HG03039 (cell line): ENCODE measurements around the gene THBS3.
"Not testable (repeated sequence)": the region's sequence is repeated elsewhere in the genome, so short reads cannot be mapped to it uniquely, and the experiment has no call there.

Source experiments
- ATAC-seq: cut with Tn5 transposase; IDR thresholded peaks from one replicate; pipeline ENCODE4 v1.9.1; 2021; ENCODE audit warnings: mild to moderate bottlenecking, moderate library complexity; ENCODE audit not compliant: unreplicated experiment

The THBS3 gene

GRCh38 chr1:155175281-155175926, 32.3 kb downstream of the THBS3 start:
- no peak for ATAC-seq

GRCh38 chr1:155174324-155175280, 33.1 kb downstream of the THBS3 start:
- no peak for ATAC-seq

DNA sequence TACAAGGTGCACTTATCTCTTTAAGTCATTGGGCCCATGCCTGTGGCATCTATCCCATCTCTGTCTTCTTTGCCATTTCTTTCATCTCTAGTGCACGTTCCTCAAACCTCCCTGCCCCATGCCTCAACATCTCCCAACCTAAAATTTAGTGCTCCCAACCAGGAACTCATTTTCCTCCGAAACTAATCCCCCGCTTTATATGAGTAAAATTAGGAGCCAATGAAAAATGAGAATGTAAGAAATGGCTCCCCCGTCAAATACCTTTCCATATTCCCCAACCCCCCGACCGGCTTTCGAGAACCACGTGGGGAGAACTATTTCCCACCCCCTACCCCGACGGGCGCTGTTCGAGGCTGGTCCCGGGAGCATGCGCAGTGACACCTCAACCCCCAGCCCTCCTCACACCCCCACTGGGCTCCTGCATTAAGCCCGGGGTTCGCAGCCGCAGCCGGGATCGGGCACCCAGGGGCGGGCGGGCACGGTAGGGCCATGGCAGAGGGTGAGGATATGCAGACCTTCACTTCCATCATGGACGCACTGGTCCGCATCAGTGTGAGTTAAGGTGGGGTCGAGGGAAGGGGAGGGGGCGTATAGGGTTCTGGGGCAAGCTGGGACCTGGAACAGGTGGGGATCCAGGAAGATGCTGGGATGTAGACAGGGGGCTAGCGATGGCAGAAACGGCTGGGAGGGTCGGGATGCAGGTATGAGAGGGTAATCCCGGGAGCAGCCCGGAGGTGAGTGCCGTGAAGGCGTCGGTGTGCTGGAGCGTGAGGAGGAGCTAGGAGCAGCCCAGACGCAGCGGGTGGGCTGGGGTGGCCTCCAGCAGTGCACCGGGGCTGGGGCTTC, 34.0 kb downstream of the THBS3 start, which contains the start of gene TRIM46:
Gene TRIM46, plus strand, starts transcription at position 372 of the 846 bp plus-strand sequence. Its CDS starts 118 bp downstream, at position 490.
- ATAC-seq = no peak

DNA sequence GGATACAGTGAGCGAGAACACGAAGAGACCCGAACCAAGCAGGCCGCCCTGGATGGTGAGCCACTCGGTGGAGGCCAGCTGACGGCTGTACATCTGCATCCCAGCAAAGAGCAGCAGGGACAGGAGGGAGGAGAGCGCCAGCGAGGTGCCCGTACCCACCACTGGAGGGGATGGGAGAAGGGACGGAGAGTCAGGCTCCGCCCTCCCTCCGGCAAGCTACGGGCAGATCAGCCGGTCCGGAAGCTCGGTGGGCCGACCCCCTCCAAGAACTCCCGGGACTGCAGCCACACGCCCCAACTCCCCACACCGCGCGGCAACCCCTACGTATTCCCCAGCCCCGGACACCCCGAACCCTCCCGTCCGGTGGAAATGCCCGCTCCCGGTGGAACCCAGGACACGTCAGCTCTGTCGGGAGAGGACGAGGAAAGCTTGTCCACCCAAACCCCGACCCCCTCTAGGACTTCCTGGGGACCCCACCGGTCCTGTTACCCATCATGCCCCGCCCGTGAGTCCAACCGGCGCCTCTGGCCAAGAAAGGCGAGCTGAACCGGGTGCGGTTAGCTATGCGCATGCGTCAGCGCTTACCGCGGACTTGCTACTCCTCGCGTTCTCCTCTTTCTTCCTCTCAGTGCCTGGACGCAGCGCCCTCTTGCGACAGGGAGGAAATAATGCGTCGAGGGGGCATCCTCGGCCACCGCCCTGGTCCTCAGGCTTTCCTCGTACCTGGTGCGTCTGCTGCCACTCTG, 34.8 kb downstream of the THBS3 start, which contains the start of gene KRTCAP2:
Gene KRTCAP2, minus strand, starts transcription at position 573 of the 746 bp plus-strand sequence. Its CDS starts 80 bp downstream, at position 493.
- ATAC-seq = peak; percentile 54

DNA sequence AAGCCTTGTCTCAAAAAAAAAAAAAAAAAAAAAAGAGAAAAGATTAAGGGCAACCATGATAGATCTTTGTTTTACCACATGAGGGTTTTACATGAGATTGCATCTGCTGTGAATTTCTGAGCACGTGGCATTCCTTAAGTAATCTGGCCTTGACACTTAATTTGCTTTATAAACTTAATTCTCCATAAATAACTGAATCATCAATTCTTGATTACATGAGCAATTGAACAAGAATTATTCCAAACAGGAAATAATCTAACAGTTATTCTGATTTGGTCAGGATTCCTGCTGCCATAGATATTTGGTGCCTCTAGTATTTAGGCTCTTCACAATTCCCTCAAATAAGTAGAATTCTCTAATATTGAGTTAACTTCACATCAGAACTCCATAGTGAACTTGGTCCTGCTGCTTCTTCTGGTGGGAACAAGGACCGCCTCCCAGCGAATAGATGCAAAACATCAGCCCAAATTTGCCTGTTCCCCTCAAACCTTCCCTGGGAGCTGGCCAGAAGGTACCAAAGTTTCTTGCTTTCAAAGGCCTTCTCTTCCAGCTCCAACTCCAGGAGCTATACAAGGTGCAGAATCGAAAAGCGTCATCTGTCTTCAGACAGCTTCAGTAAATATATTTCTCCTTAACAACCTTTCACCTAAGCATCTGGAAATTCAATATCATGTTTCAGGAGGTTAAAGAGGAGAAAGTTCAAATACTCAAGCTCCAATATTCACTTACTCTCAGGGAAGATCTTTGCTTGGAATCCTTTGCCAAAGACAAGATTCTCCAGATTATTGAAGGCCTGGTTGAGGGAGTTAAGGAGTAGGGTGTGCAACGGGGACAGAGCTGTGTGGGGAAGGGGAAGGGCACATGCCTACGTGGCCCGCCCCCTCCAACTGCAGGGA, 35.6 kb downstream of the THBS3 start:
- peak; percentile 3 for ATAC-seq

GRCh38 chr1:155170806-155171205, 36.9 kb downstream of the THBS3 start:
- no peak for ATAC-seq

DNA sequence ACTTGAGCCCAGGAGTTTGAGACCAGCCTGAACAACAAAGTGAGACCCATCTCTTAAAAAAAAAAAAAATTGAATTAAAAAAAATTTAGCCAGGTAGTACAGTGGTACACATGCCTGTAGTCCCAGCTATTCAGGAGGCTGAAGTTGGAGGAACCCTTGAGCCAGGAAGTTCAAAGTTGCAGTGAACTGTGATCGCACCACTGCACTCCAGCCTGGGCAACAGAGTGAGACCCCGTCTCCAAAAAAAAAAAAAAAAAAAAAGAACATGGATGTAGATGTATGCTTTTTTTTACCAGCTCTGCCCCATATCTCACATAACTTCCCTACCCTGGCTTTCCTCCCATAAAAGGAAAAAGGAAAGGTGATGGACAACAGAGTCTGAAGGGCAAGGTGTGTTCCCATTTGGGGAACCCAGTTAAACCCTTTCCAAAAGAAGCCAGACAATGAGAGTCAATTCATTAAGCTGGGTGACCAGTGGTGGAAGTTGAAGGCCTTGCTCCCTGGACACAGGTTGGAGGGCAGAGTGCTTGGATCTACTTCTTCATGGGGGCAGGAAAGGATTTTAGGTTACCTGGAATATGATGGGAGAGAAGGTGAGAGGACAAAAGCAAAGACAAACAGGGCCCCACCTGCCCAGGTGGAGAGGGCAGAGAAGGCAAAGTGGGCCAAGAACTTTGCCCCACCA, 37.5 kb downstream of the THBS3 start:
- ATAC-seq = no peak

GRCh38 chr1:155169541-155169940, 38.2 kb downstream of the THBS3 start:
- ATAC-seq = no peak

DNA sequence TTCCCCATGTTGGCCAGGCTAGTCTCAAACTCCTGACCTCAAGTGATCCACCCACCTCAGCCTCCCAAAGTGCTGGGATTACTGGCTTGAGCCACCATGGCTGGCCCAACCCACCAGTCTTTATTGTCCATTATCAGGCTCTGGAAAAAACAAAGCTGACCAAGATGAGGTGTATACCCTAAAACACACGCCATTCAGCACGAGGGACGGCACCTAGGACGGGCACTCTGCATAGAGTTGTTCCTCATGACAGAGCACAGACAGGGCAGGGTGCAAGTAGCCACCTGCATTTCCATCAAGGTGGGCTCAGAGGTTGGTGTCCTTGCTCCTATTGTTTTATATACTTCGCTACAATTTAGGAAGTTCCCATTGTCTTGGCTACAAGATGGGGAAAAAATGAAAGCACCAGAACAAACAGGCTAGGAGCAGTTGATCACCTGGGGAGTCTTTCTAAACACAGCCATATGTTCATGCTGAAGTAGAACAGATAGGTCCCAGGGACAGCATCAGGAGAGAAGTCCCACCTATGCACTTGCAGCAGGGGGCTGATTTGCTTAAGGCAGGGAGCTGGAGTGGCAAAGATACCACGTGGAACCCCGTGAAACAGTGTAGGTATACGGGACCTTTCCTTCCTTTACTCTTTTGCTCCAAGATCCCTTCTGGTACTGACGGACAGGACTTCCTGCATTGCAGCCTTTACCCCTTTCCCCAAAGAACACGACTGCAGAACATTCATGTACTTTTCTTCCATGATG, 39.1 kb downstream of the THBS3 start:
- no peak for ATAC-seq

- not testable (repeated sequence) for ATAC-seq
Measured at GRCh38 chr1:155168105-155168445, 39.6 kb downstream of the THBS3 start.

DNA sequence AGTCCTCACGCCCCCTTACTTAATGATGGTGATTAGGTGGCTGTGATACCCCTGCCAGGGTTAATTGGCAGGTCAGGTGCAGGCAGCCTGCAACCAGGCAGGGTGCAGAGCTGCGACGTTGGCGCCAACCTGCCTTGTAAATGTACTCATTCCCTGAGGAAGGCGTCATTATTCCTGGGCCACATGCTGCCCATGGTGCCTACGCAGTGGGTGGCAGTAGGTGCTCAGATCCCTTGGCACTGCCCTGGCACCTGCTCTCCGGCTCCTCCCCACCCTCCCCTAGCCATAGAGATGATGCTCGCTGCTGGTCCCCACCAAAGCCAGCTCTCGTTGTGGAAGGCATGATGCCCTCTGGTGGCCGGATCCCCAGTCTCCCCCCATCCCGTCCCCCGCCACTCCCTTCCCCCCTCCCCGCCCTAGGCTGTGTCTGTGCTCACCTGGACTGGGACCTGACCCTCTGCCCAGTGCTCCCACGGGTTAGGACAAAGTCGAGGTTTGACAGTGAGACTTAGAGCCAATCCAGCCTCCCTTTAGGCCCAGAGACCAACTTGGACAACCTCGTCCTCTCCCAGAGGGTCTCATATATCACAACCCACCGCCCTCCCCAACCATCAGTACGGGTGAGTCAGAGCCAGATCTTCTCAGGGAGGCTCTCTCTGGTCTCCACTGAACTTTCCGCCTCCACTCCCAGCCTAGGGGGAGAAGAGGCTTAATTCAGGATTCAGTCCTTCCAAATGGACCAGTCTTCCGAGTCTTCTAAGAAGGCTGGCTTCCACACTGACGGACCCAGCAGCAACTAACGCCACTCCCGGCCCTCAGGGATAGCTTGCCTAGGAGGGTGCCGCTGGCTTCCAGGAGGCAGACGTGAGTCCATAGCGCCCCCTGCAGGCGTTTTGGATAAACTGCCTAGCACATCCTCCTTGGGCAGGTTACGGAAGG, 40.3 kb downstream of the THBS3 start:
- no peak for ATAC-seq

DNA sequence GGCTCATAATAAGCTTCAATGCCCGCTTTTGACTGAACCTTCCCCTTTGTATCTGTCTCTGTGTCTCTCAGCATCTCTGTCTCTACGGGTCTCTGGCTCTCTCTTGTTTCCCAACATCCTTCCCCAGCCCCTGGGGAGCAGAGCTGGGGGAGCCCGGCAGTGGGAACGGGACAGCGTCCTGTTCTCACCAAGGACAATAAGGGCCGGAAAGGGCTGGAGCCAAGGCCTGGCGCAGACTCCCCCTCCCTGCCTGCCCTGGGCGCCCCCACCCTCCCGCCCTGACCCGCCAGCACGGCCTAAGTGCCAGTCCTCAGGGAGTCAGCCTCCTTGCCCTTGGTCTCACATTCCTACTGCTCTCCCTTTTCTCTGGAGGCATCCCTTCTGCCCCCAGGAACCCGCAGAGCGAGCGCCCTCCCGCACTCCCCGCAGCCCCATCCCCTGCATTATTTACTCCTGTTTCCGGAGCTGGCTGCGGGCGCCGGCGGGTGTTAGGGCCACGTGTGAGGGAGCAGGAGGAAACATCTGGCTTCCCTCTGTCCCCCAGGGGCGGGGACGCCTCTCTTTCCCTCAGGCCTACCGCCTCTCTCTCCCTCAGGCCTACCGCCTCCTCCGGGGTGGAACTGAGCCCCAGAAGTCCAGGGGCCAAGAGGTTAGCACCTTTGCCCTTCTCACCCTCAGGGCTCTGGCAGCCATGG, 41.1 kb downstream of the THBS3 start:
- ATAC-seq = no peak

GRCh38 chr1:155166051-155166470, 41.6 kb downstream of the THBS3 start:
- no peak for ATAC-seq

- not testable (repeated sequence) for ATAC-seq
Measured at GRCh38 chr1:155164625-155165024, 43.1 kb downstream of the THBS3 start.

DNA sequence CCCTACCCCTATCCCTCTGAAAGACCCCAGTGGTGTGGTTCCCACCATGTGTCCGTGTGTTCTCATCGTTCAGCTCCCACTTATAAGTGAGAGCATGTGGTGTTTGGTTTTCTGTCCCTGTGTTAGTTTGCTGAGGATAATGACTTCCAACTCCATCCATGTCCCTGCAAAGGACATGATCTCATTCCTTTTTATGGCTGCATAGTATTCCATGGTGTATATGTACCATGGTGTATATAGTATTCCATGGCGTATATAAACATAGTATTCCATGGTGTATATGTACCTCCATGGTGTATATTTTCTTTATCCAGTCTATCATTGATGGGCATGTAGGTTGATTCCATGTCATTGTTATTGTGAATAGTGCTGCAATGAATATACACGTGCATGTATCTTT, 43.9 kb downstream of the THBS3 start:
- ATAC-seq = not testable (repeated sequence)

GRCh38 chr1:155162631-155163030, 45.1 kb downstream of the THBS3 start:
- not testable (repeated sequence) for ATAC-seq
